HG03196 (cell line): ENCODE measurements around the gene CAPN14.

Experiments
- ATAC-seq: cut with Tn5 transposase; IDR thresholded peaks from one replicate; pipeline ENCODE4 v1.9.1; 2021; ENCODE audit not compliant: unreplicated experiment

The CAPN14 gene

GRCh38 chr2:31142110-31142509 lies 75.2 kb downstream of the CAPN14 start:
- ATAC-seq = no peak

- no peak for ATAC-seq
Observed at GRCh38 chr2:31141443-31142085, 75.8 kb downstream of the CAPN14 start.

DNA sequence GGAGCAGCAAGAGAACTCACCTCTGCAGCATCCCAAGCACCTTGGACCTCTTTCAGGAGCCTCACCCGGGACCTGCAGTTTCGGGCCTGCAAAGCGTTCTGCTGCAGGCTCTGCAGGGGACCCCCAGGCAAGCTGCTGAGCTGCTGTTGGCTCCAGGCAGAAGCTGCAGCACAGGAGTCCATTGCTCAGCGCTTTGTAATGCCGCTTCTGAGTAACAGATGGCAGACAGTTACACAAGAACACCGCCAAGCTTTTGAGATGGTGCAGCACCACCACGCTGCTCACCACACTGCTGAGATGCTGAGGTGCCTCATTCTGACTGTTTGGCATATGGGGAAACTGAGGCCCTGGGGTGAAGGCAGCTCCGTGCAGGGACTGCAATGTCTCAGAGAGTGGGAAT lies 77.2 kb downstream of the CAPN14 start:
- ATAC-seq = no peak

DNA sequence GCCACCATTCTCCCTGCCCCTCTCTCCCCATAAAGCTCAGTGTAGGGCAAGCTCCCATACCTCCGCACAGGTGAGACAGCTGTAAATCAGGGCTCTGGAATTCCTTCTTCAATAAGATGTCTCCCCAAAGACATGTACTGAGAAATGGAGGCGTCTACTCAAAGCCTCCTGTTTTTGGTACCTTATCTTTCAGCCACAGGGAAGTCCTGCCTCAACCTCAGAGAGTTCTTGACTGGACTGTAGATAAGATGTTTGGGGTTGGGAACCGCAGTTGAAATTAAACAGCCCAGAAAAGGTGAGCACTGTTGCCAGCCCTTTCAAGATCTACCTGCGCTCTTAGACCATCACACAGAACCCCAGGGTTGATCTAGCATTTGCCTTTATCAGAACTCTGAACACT lies 77.6 kb downstream of the CAPN14 start:
- no peak for ATAC-seq

GRCh38 chr2:31138037-31138962 lies 79.0 kb downstream of the CAPN14 start, which contains the start of gene GALNT14:
Gene GALNT14, minus strand, starts transcription at chr2:31138440. Its CDS starts 354 bp downstream, at chr2:31138086.
- ATAC-seq = peak; percentile 74

- ATAC-seq = no peak
Observed at GRCh38 chr2:31137211-31138036, 79.9 kb downstream of the CAPN14 start.

DNA sequence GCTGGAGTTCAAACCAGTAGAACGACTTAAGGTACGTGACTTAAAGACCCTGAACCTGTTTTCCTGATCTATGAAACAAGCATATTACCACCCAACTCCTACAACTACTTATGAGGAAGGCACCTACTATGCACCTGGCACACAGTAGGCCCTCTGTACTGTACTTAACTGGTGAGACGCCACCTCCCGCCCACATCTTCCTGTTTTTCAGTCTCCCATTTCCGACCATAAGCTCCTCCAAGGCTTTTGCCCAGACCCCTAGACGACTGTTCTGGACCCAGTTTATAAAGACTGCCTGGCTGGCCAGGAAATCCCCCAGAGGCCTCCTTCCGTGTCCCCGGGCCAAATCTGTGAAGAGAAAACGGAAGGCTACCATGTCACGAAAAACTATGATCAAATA lies 80.6 kb downstream of the CAPN14 start:
- no peak for ATAC-seq

- no peak for ATAC-seq
Observed at GRCh38 chr2:31136000-31136399, 81.3 kb downstream of the CAPN14 start.

GRCh38 chr2:31134480-31134879 lies 82.8 kb downstream of the CAPN14 start:
- ATAC-seq = no peak

GRCh38 chr2:31132786-31133185 lies 84.5 kb downstream of the CAPN14 start:
- no peak for ATAC-seq

DNA sequence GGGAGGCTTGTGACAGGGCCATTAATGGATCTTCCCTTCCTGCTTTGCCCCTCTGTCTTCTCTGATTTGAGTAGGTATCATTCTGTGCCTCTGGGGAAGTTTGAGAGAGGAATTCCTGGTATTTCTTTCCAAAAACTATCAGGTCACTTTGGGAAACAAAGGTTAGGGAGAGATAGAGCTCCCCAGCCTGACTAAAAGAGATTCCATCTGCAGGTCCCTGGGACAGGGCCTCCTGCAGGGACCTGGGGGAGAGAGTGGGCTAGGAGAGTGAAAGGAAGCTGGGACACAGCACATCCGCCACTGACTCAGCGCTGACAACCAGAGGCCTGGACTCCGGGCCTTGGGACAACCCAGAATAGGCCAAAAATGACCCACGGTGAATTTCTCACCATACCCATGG lies 85.4 kb downstream of the CAPN14 start:
- ATAC-seq = no peak

DNA sequence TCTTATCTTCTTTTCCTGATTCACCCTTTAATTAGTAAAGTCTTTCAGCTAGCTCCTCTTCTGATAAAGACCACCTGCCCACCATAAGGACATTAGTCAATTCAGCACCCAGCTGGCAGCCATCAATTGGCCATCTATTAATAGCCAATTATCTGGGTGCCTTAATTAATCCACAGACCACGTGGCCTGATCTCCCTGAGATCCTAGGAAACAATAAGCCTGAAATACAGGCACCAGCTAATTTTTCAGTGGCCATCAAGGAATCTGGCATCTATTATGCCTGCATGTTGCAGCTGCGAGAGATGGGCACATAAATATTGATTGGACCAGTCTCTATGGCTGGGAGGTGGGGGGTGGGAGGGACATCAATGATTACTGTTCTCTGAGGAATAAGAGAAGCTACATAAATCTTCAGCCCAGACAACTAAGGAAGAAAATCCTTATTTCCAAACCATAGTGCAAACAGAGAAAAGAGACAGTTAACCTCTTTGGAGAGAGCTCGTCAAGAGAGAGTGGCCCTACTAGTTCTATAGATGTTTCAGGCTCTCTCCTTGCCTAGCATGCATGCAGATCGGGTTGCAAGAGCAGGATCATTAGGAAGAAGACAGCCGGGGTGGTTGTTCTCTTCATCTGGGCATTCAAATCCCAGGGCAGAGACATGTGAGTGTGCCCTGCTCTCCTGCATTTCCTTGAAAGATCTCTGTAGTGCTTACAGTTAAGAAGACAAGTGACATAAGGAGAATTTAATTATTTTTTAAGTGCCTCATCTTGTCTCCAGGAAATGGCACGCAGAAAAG lies 87.7 kb downstream of the CAPN14 start:
- ATAC-seq = no peak

GRCh38 chr2:31127931-31128330 lies 89.4 kb downstream of the CAPN14 start:
- ATAC-seq = no peak

GRCh38 chr2:31125918-31126695 lies 91.2 kb downstream of the CAPN14 start:
- ATAC-seq = no peak

DNA sequence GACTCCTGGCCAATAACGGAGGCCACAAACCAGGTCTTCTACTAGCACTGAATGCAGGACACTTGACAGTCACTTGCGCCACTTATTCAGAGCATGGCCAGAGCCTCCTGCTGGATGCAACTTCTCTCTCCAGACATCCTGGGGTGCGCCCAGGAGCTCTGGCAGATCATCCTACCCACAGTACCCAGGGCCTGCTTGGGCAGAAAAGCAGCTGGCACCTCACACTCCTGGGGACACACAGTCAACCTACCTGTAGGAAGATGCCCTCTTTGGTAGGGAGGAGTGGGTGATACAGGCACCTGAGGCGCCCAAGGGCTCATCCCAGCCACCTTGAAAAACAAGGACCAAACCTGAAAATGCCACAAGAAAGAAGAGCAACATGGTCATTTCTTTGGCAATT lies 92.4 kb downstream of the CAPN14 start:
- no peak for ATAC-seq
